Measurements from ENCODE around the gene EEF1E1. TPM values are rescaled to one million over a fixed set of nuclear protein-coding genes. Genes with fewer than 3 reads are reported as not detected.
"Not testable (repeated sequence)": the region's sequence is repeated elsewhere in the genome, so short reads cannot be mapped to it uniquely, and the experiment has no call there.

The EEF1E1 gene
- total and polyA plus RNA-seq, 9 of the 15 experiments (the other 6 are each of a cell fraction or from before 2014, with no cell fraction given): 135 to 1,355 (median 327) TPM

GRCh38 chr6:8045769-8046168, 56.6 kb downstream of the EEF1E1 start:
- CTCF ChIA-PET (ENCODE audit: low intra/inter-chr PET ratio); FAIRE-seq: not testable (repeated sequence)

GRCh38 chr6:8043221-8043620, 59.1 kb downstream of the EEF1E1 start:
- Histone ChIP-seq H3K4me2 (ENCODE audit: insufficient read depth, low read length) (no peak overlapping the region), H3K9ac (ENCODE audit: insufficient read depth in 1 of 2, low read depth in 2 of 2, low read length in 2 of 2) (no peak overlapping the region), H3K79me2 (ENCODE audit: control insufficient read depth, insufficient read depth, low read length) (no peaks in the 10 kb centered on the region; the same call in 2 of the 3 replicates), H3K27ac (ENCODE audit: extremely low read depth, low read depth, low read length) (no peak overlapping the region), H3K4me3 (no peak overlapping the region), H3K27me3 (ENCODE audit: control insufficient read depth in 2 of 2, insufficient read depth in 2 of 2, low read length in 2 of 2) (no peaks in the 10 kb centered on the region), H3K36me3 (ENCODE audit: control insufficient read depth, insufficient read depth, low read length) (peaks cover 35% of the 10 kb centered on the region), H3K9me1 (ENCODE audit: control insufficient read depth, insufficient read depth, low read length) (no peaks in the 10 kb centered on the region), H2AFZ (ENCODE audit: low read depth, low read length) (no peak overlapping the region), H3K4me1 (replicated peaks in 1 of 2; ENCODE audit: control insufficient read depth in 2 of 2, insufficient read depth in 2 of 2, low read length in 2 of 2) (no peaks in the 10 kb centered on the region), H4K20me1 (replicated peaks; ENCODE audit: control insufficient read depth, insufficient read depth, low read length) (no peaks in the 10 kb centered on the region), H3K9me3 (replicated peaks; ENCODE audit: control insufficient read depth, insufficient read depth, low read depth, low read length) (no peaks in the 10 kb centered on the region)
- DNase-seq (ENCODE audit: extremely low read depth in 1 of 4, low spot score in 3 of 4) (no peak), FAIRE-seq (no peak), ATAC-seq (no peak)
- ChIA-PET CTCF (ENCODE audit: low intra/inter-chr PET ratio) (no interaction called here), POLR2A (no interaction called here)
- 57% methylated on average over 3 of the region's 3 CpGs for WGBS (ENCODE audit: insufficient coverage, low coverage, missing lambda C conversion rate)
- in situ Hi-C loops (cut with MboI) (no loop called here), intact Hi-C loops (cut with micrococcal nuclease) (no loop called here)
- TF ChIP-seq GTF2E2 (tag; IDR thresholded peaks at IDR 0.05) (no peak), ZNF184 (CRISPR knock-in tag; IDR thresholded peaks at IDR 0.05) (no peak)
- no TSS peak for BruUV-seq (replicated peaks)

More at GRCh38 chr6:8045769-8046168, 56.6 kb downstream of the EEF1E1 start:
- H4K20me1 ChIP-seq (replicated peaks; ENCODE audit: control insufficient read depth, insufficient read depth, low read length); H3K4me2 ChIP-seq (ENCODE audit: insufficient read depth, low read length); POLR2A ChIA-PET; H3K9me1 ChIP-seq (ENCODE audit: control insufficient read depth, insufficient read depth, low read length); H3K27me3 ChIP-seq (ENCODE audit: control insufficient read depth in 2 of 2, insufficient read depth in 2 of 2, low read length in 2 of 2); ATAC-seq; H3K4me1 ChIP-seq (replicated peaks in 1 of 2; ENCODE audit: control insufficient read depth in 2 of 2, insufficient read depth in 2 of 2, low read length in 2 of 2); H2AFZ ChIP-seq (ENCODE audit: low read depth, low read length); H3K9ac ChIP-seq (ENCODE audit: insufficient read depth in 1 of 2, low read depth in 2 of 2, low read length in 2 of 2); H3K79me2 ChIP-seq (ENCODE audit: control insufficient read depth, insufficient read depth, low read length); BruUV-seq (replicated peaks); DNase-seq (ENCODE audit: extremely low read depth in 1 of 4, low spot score in 3 of 4); H3K9me3 ChIP-seq (replicated peaks; ENCODE audit: control insufficient read depth, insufficient read depth, low read depth, low read length); in situ Hi-C loops (cut with MboI); intact Hi-C loops (cut with micrococcal nuclease); H3K4me3 ChIP-seq; H3K27ac ChIP-seq (ENCODE audit: extremely low read depth, low read depth, low read length): not testable (repeated sequence)
- peaks cover 22% of the 10 kb centered on the region; the same call in 2 of the 3 replicates for H3K36me3 ChIP-seq (ENCODE audit: control insufficient read depth, insufficient read depth, low read length)
- 82% methylated on average over 4 of the region's 4 CpGs for WGBS (ENCODE audit: insufficient coverage, low coverage, missing lambda C conversion rate)
